ENCODE results near the gene GYPC. TPM values are rescaled to one million over a fixed set of nuclear protein-coding genes. Genes with fewer than 3 reads are reported as not detected.

Gene GYPC
- polyA plus RNA-seq, 2 of the 4 experiments (the other 2 are of a cell fraction), result not detected

- FAIRE-seq, result no peak
- 2% methylated on average over 6 of the region's 6 CpGs for WGBS (ENCODE audit: missing lambda C conversion rate)
Measured at GRCh38 chr2:126714191-126714965, 58.4 kb downstream of the GYPC start.

GRCh38 chr2:126715111-126715510 lies 59.2 kb downstream of the GYPC start:
- H3K9me3 ChIP-seq, result no peaks in the 10 kb centered on the region
- no peak for ATAC-seq
- H3K4me1 ChIP-seq, result no peaks in the 10 kb centered on the region
- no peak overlapping the region for H3K4me2 ChIP-seq
- DNase-seq (ENCODE audit: low read depth in 1 of 2, low spot score in 1 of 2), result no peak
- FAIRE-seq, result no peak
- ChIA-PET CTCF (no interaction called here), POLR2A (no interaction called here)
- no peak overlapping the region for H3K4me3 ChIP-seq
- no peak for TF ChIP-seq NR3C1 (IDR thresholded peaks at IDR 0.05)
- TF ChIP-seq REST (IDR thresholded peaks at IDR 0.05), result no peak
- no peak for TF ChIP-seq ELK1 (IDR thresholded peaks at IDR 0.05; ENCODE audit: low read depth, low read length)
- TF ChIP-seq RFX5 (IDR thresholded peaks at IDR 0.05), result no peak
- no peak for TF ChIP-seq FOXS1 (CRISPR knock-in tag; IDR thresholded peaks at IDR 0.05)
- no peak for TF ChIP-seq NPAS2 (CRISPR knock-in tag; IDR thresholded peaks at IDR 0.05; ENCODE audit: borderline replicate concordance)
- TF ChIP-seq SMC3 (IDR thresholded peaks at IDR 0.05), result no peak
- no peak for TF ChIP-seq NFE2L2 (conservative IDR thresholded peaks at IDR 0.05; ENCODE audit: low read length)
- TF ChIP-seq POLR2A (IDR thresholded peaks at IDR 0.05; ENCODE audit: low read length), result no peak
- TF ChIP-seq ATOH8 (CRISPR knock-in tag; IDR thresholded peaks at IDR 0.05; ENCODE audit: low read depth), result no peak
- TF ChIP-seq CEBPB (IDR thresholded peaks at IDR 0.05), result no peak
- TF ChIP-seq FOSL2 (IDR thresholded peaks at IDR 0.05), result no peak
- no peak for TF ChIP-seq FOSL2 (CRISPR knock-in tag; IDR thresholded peaks at IDR 0.05)
- TF ChIP-seq ZC3H11A (IDR thresholded peaks at IDR 0.05), result no peak
- TF ChIP-seq HDAC2 (IDR thresholded peaks at IDR 0.05), result no peak
- TF ChIP-seq CHD4 (IDR thresholded peaks at IDR 0.05; ENCODE audit: borderline replicate concordance), result no peak
- TF ChIP-seq TFCP2L1 (CRISPR knock-in tag; IDR thresholded peaks at IDR 0.05), result no peak
- no peak for TF ChIP-seq ZNF302 (CRISPR knock-in tag; IDR thresholded peaks at IDR 0.05)
- 0% methylated on average over 3 of the region's 3 CpGs for WGBS (ENCODE audit: missing lambda C conversion rate)
- H3K27ac ChIP-seq, result no peak overlapping the region

More at GRCh38 chr2:126714191-126714965, 58.4 kb downstream of the GYPC start:
- Histone ChIP-seq H3K4me3 (no peak overlapping the region), H3K4me2 (no peak overlapping the region), H3K9me3 (no peaks in the 10 kb centered on the region), H3K27ac (no peak overlapping the region), H3K4me1 (no peaks in the 10 kb centered on the region)
- DNase-seq (ENCODE audit: low read depth in 1 of 2, low spot score in 1 of 2), result no peak
- ChIA-PET POLR2A (no interaction called here), CTCF (no interaction called here)
- TF ChIP-seq EHF (CRISPR knock-in tag; IDR thresholded peaks at IDR 0.05) (no peak), RARB (CRISPR knock-in tag; IDR thresholded peaks at IDR 0.05) (no peak), ZSCAN20 (CRISPR knock-in tag; IDR thresholded peaks at IDR 0.05) (no peak), CHD4 (IDR thresholded peaks at IDR 0.05; ENCODE audit: borderline replicate concordance) (no peak), GATA3 (IDR thresholded peaks at IDR 0.05; ENCODE audit: borderline replicate concordance) (no peak), ZC3H11A (IDR thresholded peaks at IDR 0.05) (no peak), MYC (IDR thresholded peaks at IDR 0.05; ENCODE audit: borderline replicate concordance, low read length) (no peak), RAD21 (conservative IDR thresholded peaks at IDR 0.05 in 1 of 2, IDR thresholded peaks at IDR 0.05 in 1 of 2) (no peak), SMC3 (IDR thresholded peaks at IDR 0.05) (no peak), HOXB5 (CRISPR knock-in tag; IDR thresholded peaks at IDR 0.05) (no peak), MAFK (IDR thresholded peaks at IDR 0.05; ENCODE audit: partially characterized antibody) (no peak), KDM5A (IDR thresholded peaks at IDR 0.05) (no peak), RCOR1 (IDR thresholded peaks at IDR 0.05; ENCODE audit: low read depth, low read length) (no peak), NR3C1 (IDR thresholded peaks at IDR 0.05) (no peak), E2F6 (IDR thresholded peaks at IDR 0.05; ENCODE audit: borderline replicate concordance, low read depth) (no peak)
- ATAC-seq, result no peak

All from A549 (cell line).